Breast epithelium (tissue), 3 donors: ENCODE data around the gene FEM1C.

ENCODE experiments used
- POLR2A ChIP-seq: fragments of 450-650 bp; IDR thresholded peaks from one replicate; pipeline ENCODE4 v1.6.1; 2016; ENCODE audit warnings: antibody characterized with exemption, mild to moderate bottlenecking, moderate library complexity
- TF ChIP-seq, protein P1 (sequence below), 3 donors: fragments of 450-650 bp; IDR thresholded peaks; one replicate each; pipeline ENCODE4 v1.5.1; 2016 to 2017; ENCODE audit warnings: antibody characterized with exemption in 3 of 3, mild to moderate bottlenecking in 3 of 3, moderate library complexity in 3 of 3

DNA sequence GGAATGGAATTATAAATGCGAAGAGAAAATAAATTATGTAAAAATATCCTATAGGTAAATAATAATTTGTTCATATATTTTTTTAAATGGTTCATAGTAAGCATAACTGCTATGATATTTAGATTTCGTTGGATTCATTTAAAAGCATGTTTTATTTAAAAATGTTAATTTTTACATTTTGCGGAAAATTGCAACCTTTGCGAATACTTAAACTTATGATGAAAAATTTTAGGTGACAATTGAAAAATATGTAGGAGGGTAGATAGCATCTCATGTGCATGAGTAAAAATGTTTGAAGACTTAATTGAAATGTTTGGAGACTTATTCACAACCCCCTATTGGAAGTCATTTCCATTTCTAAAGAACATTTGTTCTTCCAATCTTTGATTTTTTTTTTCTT lies 4.1 kb upstream of the FEM1C start:
- TF ChIP-seq, protein P1, sequence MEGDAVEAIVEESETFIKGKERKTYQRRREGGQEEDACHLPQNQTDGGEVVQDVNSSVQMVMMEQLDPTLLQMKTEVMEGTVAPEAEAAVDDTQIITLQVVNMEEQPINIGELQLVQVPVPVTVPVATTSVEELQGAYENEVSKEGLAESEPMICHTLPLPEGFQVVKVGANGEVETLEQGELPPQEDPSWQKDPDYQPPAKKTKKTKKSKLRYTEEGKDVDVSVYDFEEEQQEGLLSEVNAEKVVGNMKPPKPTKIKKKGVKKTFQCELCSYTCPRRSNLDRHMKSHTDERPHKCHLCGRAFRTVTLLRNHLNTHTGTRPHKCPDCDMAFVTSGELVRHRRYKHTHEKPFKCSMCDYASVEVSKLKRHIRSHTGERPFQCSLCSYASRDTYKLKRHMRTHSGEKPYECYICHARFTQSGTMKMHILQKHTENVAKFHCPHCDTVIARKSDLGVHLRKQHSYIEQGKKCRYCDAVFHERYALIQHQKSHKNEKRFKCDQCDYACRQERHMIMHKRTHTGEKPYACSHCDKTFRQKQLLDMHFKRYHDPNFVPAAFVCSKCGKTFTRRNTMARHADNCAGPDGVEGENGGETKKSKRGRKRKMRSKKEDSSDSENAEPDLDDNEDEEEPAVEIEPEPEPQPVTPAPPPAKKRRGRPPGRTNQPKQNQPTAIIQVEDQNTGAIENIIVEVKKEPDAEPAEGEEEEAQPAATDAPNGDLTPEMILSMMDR (IDR thresholded peaks at IDR 0.05), result no peak
- no peak for TF ChIP-seq POLR2A
